Activated CD4-positive, alpha-beta T cell treated with anti-CD3 and anti-CD28 coated beads, Interleukin-10, Interleukin-2, amounts not matched to agents 100 ng/mL and 50 ng/mL, durations not matched to agents 16 hours and 8 hours (primary cell): Measurements from ENCODE around the gene PHLDA1.
A peak's percentile ranks its signal among the peaks of the same experiment; 100 is the strongest.
"Not testable (repeated sequence)": the region's sequence is repeated elsewhere in the genome, so short reads cannot be mapped to it uniquely, and the experiment has no call there.

Experiments
- DNase-seq: peaks from one replicate; pipeline ENCODE4 v3.0.0-alpha.2; 2020

PHLDA1 gene

DNA sequence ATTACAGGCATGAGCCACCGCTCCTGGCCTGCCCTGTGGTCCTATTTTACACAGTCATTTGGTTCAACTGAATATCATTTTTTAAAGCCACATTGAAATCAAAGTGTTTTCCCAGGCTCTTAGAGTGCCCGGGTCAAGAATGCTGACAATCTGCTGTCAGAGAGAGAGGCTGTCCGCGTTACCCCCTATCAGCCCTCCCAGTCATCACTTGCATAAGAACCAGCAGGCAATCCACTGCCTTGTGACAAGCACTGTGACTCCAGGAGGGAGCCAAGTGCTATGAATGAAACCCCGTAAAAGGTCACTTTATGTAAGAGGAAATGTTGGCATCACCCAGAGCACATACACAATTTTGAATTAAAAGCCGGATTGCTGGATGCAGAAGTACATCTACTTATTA lies 13.5 kb downstream of the PHLDA1 start:
- DNase-seq, result no peak

DNA sequence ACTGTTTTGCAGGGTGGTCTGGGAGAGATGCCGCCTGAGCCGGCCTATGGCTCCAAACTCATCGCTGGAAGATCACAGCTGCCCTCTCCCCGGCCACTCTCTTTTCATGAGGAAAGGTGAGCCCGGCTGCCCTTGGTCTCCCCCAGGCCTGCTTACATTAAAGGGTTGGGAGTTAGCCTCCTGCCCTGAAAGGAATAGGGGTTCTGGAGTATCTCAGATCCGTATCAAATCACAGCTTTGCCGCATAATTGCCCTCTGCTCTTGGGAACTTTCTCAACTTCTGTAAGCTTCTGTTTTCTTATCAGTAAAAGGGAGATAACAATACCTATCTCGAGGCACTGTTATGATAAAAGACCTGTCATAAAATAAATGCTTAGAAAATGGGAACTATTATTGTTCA lies 17.6 kb downstream of the PHLDA1 start:
- no peak for DNase-seq

DNA sequence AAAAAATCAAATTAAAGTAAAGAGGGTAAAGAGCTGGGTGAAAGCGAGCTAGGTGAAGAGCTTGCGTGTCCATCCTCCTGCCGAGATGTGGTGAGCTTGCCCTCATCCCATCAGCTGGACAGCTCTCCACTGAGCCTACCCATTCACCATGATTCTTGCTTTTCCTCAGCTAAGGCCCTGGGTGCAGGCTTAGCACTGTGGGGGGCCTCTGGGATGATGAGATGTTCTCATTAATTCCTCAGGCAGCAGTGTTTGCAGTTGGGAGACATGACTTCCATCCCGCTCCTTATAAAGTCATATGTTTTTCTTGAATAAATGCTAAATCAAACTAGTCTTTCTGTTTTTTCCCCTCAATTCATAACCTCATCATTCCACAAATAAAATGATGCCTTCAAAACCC lies 18.0 kb downstream of the PHLDA1 start:
- DNase-seq, result no peak

DNA sequence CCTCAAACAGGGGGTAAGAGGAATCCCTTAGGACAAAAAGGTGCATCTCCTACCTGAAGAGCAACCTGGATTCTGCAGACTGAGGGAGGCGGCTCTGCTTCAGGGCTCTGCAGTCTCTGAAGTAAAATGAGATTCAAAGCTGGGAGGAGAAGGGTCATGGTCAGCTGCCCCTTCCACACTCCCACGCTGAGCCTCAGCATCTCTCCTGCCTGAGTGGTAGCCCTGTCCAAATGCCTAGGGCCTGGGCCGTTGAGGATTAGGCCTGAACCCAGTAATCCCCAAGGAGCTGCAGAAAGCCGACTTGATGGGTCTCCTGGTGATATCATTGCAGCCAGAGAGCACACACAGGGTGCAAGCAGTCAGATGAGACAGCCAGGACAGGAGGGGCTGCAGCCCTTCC lies 18.9 kb downstream of the PHLDA1 start:
- no peak for DNase-seq

DNA sequence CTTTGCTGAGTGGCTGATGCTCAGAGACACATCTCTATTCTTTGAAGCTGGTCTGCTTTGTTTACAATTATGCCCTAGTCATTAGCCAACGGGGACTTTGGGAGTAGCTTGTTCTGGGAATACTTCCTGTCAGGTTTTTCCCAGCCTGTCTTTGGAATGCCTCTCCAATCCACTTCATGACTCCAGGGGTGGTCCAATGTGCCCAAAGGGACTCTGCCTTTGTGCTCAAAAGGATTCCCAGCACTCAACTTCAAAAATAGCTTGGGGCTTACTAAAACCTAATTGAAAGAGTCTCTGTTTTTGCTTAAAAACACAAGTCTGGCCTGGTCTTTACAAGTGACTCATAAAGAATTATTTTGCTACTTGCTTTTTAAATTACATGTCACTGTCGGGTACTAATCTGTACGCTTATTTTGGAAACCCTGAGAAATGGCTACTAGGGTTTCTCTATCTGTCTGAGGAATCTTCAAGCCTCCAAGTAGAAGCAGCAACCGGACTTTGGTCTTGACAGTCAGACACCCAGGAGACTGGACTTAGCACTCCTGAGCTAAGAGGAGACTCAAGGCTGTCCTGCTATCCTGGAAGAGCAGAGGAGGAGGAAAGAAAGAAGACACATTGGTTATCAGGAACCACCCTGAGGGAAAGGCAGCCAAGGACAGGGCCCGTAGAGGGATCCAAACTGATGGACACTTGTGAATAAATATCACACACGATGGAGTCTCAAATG lies 20.7 kb downstream of the PHLDA1 start:
- no peak for DNase-seq

DNA sequence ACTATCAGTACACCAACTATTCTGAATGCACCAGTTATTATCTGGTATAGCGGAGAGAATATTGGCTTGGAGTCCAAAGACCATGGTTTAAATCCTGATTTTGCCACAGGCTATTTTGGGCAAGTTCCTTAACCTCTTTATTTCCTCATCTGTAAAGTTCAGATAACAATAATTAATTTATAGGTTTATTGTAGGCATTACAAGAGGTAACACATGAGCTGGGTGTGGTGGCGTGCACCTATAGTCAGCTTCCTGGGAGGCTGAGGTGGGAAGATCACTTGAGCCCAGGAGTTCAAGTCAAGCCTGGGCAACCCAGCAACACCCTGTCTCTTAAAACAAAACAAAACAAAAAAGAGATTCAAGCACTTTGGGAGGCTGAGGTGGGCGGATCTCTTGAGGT lies 23.1 kb downstream of the PHLDA1 start:
- no peak for DNase-seq

DNA sequence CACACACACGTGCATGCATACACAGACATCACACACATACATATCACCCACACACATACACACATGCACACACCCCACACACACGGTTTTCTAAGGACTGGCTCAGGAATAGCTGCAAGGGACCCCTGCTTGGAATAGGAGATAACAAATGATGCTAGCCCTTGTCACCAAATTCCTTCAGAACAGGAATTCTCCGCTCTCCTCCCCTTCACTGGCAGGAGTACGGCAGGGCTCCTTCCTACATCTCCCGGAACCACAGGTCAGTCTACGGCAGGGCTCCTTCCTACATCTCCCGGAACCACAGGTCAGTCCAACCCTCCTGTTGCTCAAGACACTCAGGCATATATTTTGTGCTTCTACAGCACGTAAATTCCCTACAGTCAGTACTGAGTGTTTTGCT lies 23.9 kb downstream of the PHLDA1 start:
- no peak for DNase-seq

DNA sequence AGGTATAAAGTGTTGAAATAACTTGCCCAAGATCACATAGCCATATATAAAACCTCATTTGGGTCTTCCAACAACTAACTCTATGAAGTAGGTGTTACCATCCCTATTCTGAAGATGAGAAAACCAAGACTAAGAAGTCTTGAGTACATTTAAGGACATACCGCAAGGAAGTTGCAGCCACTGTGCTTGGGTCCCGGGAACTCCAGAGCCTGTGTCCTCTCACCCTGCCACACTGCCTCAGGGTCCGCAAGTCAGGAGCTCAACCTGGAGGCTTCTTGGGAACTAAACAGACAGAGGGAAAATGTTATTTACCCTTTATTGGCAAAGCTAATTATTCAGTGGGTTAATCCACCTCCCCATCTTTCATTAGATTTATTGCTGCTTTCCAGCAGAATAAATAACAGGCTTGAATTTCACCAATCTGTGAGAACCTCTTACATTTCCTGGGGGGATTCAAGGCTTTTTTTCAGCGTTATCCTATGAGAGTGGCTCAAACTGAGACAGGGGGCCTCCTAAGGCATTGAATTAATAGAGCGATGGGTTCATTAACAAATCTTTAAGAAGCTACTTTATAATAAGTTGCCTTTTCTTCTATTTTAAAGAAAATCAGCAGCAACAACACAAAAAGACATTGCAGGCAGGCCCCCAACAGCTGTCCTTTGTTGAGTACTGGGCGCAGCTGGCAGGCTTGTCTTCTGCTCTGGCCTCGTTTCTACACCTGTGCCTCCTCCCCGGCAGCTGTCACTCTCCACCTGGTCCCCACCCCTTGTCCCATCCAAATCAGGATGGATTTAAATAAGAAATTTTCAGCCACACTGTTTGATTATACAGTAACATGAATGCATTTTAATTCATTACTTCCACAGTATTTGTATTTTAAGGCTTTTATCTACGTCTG lies 25.3 kb downstream of the PHLDA1 start:
- no peak for DNase-seq

DNA sequence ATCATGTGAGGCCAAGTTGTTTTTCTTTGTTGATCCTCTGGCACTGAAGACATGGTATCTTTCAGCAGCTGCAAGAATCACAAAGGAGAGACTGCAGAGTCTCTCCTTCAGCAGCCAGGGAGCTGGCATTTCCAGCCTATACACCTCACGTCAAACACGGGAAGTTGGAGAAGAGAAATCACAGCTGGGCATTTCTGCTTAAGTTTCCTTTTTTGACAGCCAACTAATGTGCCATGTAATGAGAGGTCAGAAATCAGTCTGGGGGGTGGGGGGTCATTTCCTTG lies 28.3 kb downstream of the PHLDA1 start:
- no peak for DNase-seq

DNA sequence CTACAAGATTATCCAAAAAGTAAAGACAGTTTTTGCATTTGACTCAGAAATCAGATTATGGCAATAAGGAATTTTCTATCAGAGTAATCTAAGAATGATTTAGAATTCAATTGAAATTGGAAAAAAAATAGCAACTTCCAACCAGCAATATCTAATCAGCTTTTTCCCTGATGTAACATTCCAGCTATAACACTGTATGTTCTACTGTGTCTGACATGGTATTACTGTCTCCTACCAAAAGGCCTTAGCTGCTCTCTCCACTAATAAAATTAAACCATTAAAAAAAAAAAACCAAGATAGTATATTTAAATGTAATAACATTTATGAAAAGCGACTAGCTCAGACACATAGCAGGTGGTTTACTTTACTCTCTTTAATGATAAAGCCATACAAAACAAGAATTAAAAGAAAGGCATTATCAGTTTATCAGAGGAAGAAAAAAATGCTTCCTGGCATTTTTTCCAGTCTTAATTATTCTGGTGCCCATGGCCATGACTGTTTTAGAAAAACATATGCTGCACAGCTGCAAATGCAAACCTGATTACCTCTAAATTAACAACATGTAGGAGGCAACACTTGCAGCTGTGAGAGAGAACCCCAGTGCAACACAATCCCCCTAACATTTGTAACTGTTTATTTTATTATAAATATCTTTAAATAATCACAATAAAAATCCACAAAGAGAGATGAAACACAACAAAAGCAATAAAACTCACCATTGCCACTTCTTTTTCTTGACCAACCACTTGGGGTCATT lies 28.8 kb downstream of the PHLDA1 start:
- no peak for DNase-seq

DNA sequence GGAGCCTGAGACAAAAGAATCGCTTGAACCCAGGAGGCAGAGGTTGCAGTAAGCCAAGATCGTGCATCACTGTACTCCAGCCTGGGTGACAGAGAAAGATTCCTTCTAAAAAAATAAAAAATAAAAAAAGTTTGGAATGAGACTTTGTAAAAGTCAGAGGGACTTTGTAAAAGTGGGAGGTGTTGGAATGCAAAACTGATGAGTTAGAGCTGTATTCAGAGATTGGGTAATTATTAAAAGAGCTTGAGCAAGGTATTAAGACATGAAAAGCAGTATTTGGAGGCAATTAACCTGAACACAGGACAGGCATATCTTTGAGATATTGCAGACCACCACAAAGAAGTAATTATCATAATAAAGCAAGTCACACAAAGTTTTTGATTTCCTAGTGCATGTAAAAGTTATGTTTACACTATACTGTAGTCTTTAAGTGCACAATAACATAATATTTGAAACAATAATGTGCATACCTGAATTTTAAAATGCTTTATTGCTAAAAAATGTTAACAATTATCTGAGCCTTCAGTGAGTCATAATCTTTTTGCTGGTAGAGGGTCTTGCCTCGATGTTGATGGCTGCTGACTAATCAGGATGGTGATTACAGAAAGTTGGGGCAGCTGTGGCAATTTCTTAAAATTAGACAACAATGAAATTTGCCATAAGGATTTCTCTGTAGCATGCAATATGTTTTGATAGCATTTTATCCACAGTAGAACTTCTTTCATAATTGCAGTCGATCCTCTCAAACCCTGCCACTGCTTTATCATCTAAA lies 33.1 kb downstream of the PHLDA1 start:
- DNase-seq, result no peak

DNA sequence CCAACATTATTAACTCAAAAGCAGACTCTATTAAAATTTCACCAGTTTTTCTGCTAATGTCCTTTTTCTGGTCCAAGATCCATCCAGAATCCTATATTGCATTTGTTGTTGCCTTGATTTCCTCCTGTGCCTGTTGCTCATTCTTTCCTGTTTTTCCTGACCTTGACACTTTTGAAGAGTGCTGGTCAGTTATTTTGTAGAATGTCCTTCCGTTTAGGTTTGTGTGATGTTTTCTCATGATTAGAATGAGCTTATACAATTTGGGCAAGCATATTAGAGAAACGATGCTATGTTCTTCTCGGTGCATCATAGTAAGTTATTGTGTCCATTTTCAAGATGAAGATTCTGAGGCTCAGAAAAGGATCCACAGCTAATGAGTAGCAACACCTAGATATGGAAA lies 33.9 kb downstream of the PHLDA1 start:
- DNase-seq, result no peak

DNA sequence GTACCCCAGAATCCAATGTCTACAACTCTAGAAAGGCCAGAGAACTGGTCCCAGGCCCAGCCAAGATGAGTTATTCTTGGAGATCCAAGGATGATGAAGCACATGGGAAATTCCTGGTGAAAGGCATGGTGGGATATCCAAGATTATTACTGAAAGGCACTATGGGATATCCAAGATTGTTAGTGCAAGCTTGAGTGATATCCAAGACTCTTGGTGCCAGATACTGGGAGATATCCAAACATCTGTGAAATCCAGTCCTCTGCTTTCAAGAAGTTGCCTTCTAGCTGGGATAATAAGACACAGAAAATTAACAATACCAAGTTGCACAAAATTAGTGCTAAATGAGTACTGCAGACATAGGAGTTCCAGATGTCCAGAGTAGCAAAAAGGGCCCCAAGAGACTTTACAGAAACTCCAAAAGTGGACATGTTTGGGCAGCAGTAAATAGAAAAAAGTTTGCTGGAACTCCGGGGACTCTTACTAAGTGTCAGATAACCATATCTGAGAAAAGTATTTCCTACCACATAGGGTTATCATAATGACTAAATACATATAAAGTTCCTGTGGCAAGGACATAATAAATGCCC lies 34.6 kb downstream of the PHLDA1 start:
- DNase-seq, result no peak

DNA sequence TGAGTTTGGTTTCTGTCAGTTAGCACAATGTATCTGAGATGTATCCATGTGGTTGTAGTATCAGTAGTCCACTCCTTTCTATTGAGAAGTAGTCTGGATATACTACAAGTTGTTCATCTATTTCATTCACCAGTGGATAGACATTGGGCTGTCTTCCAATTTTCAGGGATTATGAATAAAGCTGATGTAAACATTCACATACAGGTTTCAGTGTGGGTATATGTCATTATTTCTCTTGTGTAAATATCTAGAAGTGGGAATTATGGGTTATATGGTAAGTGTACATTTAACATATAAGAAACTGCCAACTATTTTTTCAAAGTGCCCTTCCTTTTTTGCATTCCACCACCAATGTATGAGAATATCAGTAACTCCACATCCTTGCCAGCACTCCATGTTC lies 35.9 kb downstream of the PHLDA1 start:
- DNase-seq, result no peak

DNA sequence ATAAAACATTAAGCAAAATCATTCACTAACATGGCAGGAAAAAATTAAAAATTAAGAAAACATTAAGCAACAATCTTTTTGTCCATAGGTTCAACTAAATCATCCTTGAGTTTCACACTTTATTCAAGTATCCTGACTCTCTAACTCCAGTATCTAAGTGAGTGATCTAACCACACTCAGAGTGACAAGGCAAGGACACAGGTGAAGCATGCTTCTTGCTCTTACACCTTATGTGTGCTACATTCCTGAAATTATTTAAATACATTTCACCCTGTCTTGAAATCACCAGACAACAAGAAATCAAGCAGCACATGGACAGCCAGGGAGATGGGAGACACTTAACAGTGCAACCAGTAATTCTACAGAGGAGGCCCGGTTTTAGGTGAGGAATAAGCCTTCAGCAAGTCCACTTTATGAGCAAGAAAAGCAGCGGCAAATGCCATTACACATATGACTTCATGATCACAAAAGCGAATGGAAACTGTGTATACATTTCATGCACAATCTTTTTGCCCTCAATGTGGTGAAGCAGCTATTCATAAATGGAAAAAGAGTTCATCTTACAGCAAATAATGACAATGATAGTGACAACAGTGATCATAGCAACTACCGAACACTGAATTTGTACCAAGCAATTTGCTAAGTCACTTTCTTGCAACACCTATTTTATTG lies 37.4 kb downstream of the PHLDA1 start:
- peak; percentile 66 for DNase-seq

DNA sequence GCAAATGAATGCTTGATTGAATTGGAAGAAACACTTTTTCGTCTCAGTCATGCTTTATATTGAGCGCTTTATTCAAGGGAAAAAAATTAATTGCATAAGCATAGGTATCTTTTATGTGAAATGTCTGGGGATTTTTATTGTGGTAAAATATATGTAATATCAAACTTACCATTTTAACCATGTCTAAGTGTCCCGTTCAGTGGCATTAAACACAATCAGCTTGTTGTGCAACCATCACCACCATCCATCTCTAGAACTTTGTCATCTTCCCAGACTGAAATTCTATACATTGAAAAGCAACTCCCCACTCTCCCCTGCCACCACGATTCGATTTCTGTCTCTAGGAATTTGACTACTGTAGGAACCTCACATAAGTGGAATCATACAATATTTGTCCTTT lies 39.8 kb downstream of the PHLDA1 start:
- DNase-seq, result no peak

DNA sequence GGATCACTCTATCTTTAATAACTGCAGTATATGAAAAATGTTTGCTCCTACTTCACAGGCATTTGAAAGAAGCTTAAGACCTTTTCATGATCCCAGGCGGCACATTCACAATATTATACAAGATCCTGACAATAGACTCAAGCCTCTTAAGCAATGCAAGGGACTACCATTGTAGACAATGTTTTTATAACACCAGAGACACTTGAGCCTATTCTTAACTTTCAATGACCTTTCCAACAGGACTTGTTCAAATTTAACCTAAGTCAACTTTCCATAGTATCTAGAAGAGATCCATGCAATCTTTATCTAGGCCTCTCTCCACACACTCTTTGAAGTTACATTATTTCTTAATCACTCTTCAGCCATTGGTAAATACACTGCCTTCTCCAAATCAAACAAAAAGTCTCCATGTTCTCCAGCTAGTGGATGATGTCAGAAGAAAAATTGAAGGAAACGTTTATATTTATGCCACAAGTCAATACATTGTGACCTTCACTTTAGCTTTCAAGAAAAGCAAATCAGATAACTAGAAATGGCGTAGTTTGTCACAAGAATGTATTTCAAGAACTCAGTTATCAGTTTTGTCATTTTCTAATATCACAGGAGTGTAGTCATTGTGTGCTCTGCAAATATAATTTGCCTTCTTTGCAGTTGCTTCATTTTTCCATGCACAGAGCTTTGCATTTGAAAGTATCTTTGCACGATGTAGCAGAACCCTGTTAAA lies 41.2 kb downstream of the PHLDA1 start:
- no peak for DNase-seq

DNA sequence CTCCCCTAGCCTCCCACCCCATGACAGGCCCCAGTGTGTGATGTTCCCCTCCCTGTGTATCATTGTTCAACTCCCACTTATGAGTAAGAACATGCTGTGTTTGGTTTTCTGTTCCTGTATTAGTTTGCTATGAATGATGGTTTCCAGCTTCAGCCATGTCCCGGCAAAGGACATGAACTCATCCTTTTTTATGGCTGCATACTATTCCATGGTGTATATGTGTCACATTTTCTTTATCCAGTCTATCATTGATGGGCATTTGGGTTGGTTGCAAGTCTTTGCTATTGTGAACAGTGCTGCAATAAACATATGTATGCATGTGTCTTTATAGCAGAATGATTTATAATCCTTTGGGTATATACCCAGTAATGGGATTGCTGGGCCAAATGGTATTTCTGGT lies 43.9 kb downstream of the PHLDA1 start:
- not testable (repeated sequence) for DNase-seq

DNA sequence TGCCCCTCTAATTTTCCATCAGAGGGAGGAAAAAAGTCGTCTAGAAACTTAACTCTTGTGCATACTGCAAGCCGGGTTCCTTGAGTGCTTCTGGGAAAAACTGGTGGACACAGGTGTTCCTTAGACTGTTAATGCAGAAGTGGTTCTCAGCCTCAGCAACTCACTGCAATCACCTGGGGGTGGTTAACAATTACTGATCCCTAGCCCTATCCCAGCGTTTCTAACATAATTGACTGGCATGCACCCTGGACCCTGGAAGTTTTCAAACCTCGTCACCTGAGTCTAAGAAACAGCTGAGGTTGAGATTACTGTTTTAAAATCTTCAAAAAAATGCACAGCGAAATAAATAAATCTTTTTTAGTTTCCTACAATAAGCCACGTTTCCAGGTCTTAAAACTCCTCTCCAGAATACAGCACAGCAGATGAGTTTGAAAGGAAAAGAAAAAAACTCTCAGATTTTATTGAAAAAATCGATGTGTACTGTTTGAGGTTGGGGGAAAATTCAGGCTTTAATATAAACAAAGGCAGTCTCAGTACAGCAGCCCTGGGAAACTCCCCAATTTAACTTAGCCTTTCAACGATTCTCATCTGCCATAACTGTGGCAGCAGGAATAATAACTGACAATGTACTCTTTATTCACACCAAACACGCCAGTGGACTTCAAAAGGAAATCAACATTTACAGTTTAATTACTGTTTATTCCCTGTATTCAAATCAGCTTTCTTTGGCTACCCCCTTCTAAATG lies 45.4 kb downstream of the PHLDA1 start:
- DNase-seq, result no peak

DNA sequence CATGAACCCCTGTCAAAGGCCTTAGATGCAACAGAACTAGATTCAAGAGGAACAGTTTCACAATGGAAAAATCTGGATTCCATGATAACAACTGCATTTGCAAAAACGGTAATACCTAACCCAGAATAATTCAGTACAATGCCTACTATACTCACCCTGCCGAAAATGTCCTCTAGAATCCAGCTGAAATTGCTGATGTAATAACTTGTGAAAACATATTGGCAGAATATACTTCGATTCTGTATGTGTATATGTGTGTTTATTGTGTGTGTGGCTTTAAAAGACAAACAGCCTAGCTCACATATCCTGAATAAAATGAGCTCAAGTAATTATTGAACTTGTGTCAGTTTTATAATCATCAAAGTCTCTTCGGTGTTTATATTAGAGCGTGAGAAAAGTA lies 46.0 kb downstream of the PHLDA1 start:
- no peak for DNase-seq
